ENCODE results near the gene ABCB11. TPM values are rescaled to one million over a fixed set of nuclear protein-coding genes. Genes with fewer than 3 reads are reported as not detected.

Gene ABCB11
- total and polyA plus RNA-seq, 2 of the 4 experiments (the other 2 are of a cell fraction): not detected

GRCh38 chr2:168948621-168949212, 82.4 kb downstream of the ABCB11 start:
- POLR2A ChIA-PET (ENCODE audit: unreplicated experiment): no interaction called here
- no peaks in the 10 kb centered on the region for H3K9me3 ChIP-seq (ENCODE audit: control insufficient read depth, insufficient read depth, low read length)
- H2BK15ac ChIP-seq (ENCODE audit: low read depth, low read length): no peak overlapping the region
- H2BK20ac ChIP-seq (ENCODE audit: low read depth, low read length): no peak overlapping the region
- no peak overlapping the region for H2AK5ac ChIP-seq (ENCODE audit: low read depth, low read length)
- DNase-seq (peak; percentile 6), ATAC-seq (ENCODE audit: low read depth) (peak; percentile 37; the same call in 1 of the 2 replicates)
- no peak overlapping the region for H3K56ac ChIP-seq (ENCODE audit: extremely low read depth, insufficient read depth, low read length)
- no peak overlapping the region for H2AK9ac ChIP-seq (replicated peaks; ENCODE audit: low read depth, low read length, poor library complexity)
- no peak overlapping the region for H4K8ac ChIP-seq (ENCODE audit: low read depth in 2 of 2, low read length in 2 of 2)
- no peak overlapping the region for H3K27ac ChIP-seq (ENCODE audit: insufficient read depth, low read length)
- H3K4me3 ChIP-seq (ENCODE audit: insufficient read depth, low read depth, low read length): no peak overlapping the region
- no peak overlapping the region for H3K18ac ChIP-seq (ENCODE audit: low read depth, low read length)
- no TSS peak for BruUV-seq (replicated peaks)
- in situ Hi-C loops (cut with MboI; ENCODE audit: low sequenced_read_pairs): no loop called here
- H3K14ac ChIP-seq (replicated peaks; ENCODE audit: low read depth, low read length): no peak overlapping the region
- no peaks in the 10 kb centered on the region for H3K27me3 ChIP-seq (ENCODE audit: control insufficient read depth, insufficient read depth, low read length)
- no peak overlapping the region for H2BK120ac ChIP-seq (ENCODE audit: low read depth, low read length)
- no peaks in the 10 kb centered on the region for H3K79me1 ChIP-seq (ENCODE audit: low read depth in 1 of 2, low read length in 2 of 2)
- no peak overlapping the region for H4K5ac ChIP-seq (ENCODE audit: low read depth, low read length)
- CTCF ChIA-PET: interaction anchor here (0.6 to 1.0 kb wide), 2 partner anchors 9 to 19 kb away, joined by 3 to 5 read pairs; no protein-coding TSS in a partner anchor
- WGBS, 2 experiments (ENCODE audit: extremely low coverage in 2 of 2, insufficient read length in 1 of 2): no CpG with 5 or more reads among the region's 6 CpGs
- H3K4ac ChIP-seq (ENCODE audit: low read depth, low read length): no peak overlapping the region
- dilution Hi-C loops (cut with HindIII; ENCODE audit: low sequenced_read_pairs, unreplicated experiment): no loop called here
- no peaks in the 10 kb centered on the region for H3K4me1 ChIP-seq (ENCODE audit: control insufficient read depth, insufficient read depth, low read length)
- no peak overlapping the region for H3K23ac ChIP-seq (ENCODE audit: low read depth, low read length)
- H4K91ac ChIP-seq (ENCODE audit: insufficient read depth, low read depth, low read length): no peak overlapping the region
- no peak overlapping the region for H3K4me2 ChIP-seq (ENCODE audit: low read depth, low read length)
- no peaks in the 10 kb centered on the region for H4K20me1 ChIP-seq (ENCODE audit: insufficient read depth, low read length)
- H2BK5ac ChIP-seq (ENCODE audit: low read depth, low read length, poor library complexity, severe bottlenecking): no peak overlapping the region
- H2AFZ ChIP-seq (replicated peaks; ENCODE audit: low read length, poor library complexity): no peak overlapping the region
- no peaks in the 10 kb centered on the region for H3K36me3 ChIP-seq (ENCODE audit: control insufficient read depth, insufficient read depth, low read length)
- TF ChIP-seq CTCF (conservative IDR thresholded peaks at IDR 0.05; ENCODE audit: low read depth, low read length) (peak; percentile 47), POLR2A (IDR thresholded peaks at IDR 0.05; ENCODE audit: low read depth, low read length) (no peak)
- no peaks in the 10 kb centered on the region for H3K9me1 ChIP-seq (ENCODE audit: insufficient read depth, low read length)
- H3K9ac ChIP-seq (ENCODE audit: low read depth, low read length): no peak overlapping the region
- intact Hi-C loops (cut with micrococcal nuclease): no loop called here

Data from IMR-90 (cell line).